ENCODE measurements around the gene TMEM209. TPM values are rescaled to one million over a fixed set of nuclear protein-coding genes. Genes with fewer than 3 reads are reported as not detected.
"Not testable (repeated sequence)": the region's sequence is repeated elsewhere in the genome, so short reads cannot be mapped to it uniquely, and the experiment has no call there.

TMEM209 gene
- total RNA-seq, 1 donor from 2014 or later, result 15.4 TPM

DNA sequence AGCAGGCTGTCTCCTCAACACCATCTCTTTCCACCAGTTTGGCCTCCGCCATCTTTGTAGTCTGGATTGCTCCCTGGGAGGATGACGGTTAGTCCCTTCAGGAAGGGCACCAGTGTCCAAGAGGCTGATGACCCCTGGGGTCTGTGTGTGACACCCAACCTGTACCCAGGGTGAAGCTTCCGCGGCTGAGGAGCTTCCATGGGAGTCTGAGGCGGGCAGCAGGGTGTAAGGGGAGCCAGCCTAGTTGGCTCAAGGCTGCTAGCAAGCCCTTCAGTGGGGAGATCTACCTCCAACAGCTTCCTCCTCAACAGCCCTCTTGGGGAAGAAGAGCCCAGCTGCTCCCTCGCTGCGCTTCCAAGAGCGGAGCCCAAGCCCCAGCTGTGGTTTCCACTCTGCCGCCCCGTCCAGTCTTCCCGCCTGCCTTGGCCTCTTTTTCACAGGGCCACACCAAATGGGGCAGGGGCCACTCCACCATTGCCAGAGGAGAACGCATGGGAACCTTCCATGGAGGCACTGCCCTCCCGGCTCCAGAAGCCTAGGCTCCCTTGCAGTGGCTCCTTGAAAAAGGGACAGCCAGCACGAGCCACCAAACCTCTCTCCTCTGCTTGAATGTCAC is 57.4 kb downstream of the TMEM209 start:
- TF ChIP-seq, protein P1, sequence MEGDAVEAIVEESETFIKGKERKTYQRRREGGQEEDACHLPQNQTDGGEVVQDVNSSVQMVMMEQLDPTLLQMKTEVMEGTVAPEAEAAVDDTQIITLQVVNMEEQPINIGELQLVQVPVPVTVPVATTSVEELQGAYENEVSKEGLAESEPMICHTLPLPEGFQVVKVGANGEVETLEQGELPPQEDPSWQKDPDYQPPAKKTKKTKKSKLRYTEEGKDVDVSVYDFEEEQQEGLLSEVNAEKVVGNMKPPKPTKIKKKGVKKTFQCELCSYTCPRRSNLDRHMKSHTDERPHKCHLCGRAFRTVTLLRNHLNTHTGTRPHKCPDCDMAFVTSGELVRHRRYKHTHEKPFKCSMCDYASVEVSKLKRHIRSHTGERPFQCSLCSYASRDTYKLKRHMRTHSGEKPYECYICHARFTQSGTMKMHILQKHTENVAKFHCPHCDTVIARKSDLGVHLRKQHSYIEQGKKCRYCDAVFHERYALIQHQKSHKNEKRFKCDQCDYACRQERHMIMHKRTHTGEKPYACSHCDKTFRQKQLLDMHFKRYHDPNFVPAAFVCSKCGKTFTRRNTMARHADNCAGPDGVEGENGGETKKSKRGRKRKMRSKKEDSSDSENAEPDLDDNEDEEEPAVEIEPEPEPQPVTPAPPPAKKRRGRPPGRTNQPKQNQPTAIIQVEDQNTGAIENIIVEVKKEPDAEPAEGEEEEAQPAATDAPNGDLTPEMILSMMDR (IDR thresholded peaks at IDR 0.05; ENCODE audit: partially characterized antibody, unreplicated experiment), result no peak
- peaks cover 9% of the 10 kb centered on the region for H3K4me1 Mint-ChIP-seq (ENCODE audit: low read depth, unreplicated experiment)
- H3K27me3 Mint-ChIP-seq (ENCODE audit: unreplicated experiment), result peaks cover 8% of the 10 kb centered on the region
- H3K9me3 Mint-ChIP-seq (ENCODE audit: unreplicated experiment), result no peaks in the 10 kb centered on the region
- H3K27ac Mint-ChIP-seq (ENCODE audit: unreplicated experiment), result peak overlapping the region; percentile 39
- no peak overlapping the region for H3K4me3 Mint-ChIP-seq (ENCODE audit: unreplicated experiment)
- no peaks in the 10 kb centered on the region for H3K36me3 Mint-ChIP-seq (ENCODE audit: unreplicated experiment)
- DNase-seq, result no peak

DNA sequence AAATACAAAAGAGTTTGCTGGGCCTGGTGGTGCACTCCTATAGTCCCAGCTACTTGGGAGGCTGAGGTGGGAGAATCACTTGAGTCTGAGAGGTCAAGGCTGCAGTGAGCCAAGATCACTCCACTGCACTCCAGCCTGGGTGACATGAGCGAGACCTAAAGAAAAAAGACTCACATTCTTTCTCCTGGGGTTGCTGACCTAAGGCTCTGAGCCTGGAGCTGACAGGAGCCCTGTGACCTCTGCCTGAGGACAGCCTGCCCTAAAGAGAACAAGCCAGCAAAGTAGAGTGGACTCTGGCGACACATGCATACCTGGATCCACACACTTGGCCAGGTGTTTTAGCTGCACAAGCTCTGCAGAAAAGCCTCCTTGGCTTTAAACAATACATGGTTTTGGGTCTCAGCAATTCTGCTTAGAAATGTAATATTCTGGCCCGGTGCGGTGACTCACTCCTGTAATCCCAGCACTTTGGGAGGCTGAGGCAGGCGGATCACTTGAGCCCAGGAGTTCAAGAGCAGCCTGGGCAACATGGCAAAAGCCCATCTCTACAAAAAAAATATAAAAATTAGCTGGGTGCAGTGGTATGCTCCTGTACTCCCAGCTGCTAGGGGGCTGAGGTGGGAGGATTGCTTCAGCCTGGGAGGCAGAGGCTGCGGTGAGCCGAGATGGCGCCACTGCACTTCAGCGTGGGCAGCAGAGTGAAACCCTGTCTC is 58.4 kb downstream of the TMEM209 start:
- TF ChIP-seq, protein P1 (IDR thresholded peaks at IDR 0.05; ENCODE audit: partially characterized antibody, unreplicated experiment), result no peak
- no peak overlapping the region for H3K4me3 Mint-ChIP-seq (ENCODE audit: unreplicated experiment)
- H3K4me1 Mint-ChIP-seq (ENCODE audit: low read depth, unreplicated experiment), result peaks cover 9% of the 10 kb centered on the region
- H3K9me3 Mint-ChIP-seq (ENCODE audit: unreplicated experiment), result no peaks in the 10 kb centered on the region
- H3K36me3 Mint-ChIP-seq (ENCODE audit: unreplicated experiment), result no peaks in the 10 kb centered on the region
- no peak overlapping the region for H3K27ac Mint-ChIP-seq (ENCODE audit: unreplicated experiment)
- H3K27me3 Mint-ChIP-seq (ENCODE audit: unreplicated experiment), result peaks cover 8% of the 10 kb centered on the region
- no peak for DNase-seq

DNA sequence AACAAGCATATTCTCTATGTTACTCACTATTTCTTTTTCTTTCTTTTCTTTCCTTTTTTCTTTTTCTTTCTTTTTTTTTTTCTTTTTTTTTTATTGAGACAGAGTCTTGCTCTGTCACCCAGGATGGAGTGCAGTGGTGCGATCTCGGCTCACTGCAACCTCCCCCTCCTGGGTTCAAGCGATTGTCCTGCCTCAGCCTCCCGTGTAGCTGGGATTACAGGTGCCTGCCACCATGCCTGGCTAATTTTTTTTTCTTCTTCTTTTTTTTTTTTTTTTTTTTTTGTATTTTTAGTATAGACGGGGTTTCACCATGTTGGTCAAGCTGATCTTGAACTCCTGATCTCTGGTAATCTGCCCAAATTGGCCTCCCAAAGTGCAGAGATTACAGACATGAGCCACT is 59.1 kb downstream of the TMEM209 start:
- not testable (repeated sequence) for H3K4me3 Mint-ChIP-seq (ENCODE audit: unreplicated experiment); H3K27me3 Mint-ChIP-seq (ENCODE audit: unreplicated experiment); H3K9me3 Mint-ChIP-seq (ENCODE audit: unreplicated experiment); H3K36me3 Mint-ChIP-seq (ENCODE audit: unreplicated experiment); H3K27ac Mint-ChIP-seq (ENCODE audit: unreplicated experiment); DNase-seq
- H3K4me1 Mint-ChIP-seq (ENCODE audit: low read depth, unreplicated experiment), result peaks cover 12% of the 10 kb centered on the region

DNA sequence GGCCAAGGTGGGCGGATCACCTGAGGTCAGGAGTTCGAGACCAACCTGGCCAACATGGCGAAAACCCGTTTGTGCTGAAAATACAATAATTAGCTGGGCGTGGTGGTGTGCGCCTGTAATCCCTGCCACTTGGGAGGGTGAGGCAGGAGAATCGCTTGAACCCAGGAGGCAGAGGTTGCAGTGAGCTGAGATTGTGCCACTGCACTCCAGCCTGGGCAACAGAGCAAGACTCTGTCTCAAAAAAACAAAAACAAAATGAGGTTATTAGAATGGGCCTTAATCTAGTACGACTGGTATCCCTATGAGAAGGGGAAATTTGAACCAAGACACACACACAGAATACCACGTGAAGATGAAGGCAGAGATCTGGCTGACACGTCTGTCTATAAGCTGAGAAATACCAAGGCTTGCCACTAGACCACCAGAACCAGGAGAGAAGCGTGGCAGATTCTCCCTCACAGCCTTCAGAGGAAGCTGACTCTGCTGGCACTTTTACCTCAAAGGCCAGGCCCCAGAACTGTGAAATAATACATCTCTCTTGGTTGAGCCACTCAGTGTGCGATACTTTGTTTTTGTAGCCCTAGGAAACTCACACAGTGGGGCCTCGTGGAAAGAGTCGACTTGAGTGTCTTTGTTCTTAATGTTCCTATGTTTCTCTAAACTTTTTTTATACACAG is 59.6 kb downstream of the TMEM209 start:
- Mint-ChIP-seq H3K4me1 (ENCODE audit: low read depth, unreplicated experiment) (peaks cover 14% of the 10 kb centered on the region), H3K27ac (ENCODE audit: unreplicated experiment) (no peak overlapping the region), H3K9me3 (ENCODE audit: unreplicated experiment) (no peaks in the 10 kb centered on the region), H3K36me3 (ENCODE audit: unreplicated experiment) (no peaks in the 10 kb centered on the region), H3K4me3 (ENCODE audit: unreplicated experiment) (no peak overlapping the region), H3K27me3 (ENCODE audit: unreplicated experiment) (peaks cover 8% of the 10 kb centered on the region)
- TF ChIP-seq, protein P1 (IDR thresholded peaks at IDR 0.05; ENCODE audit: partially characterized antibody, unreplicated experiment), result no peak
- no peak for DNase-seq

DNA sequence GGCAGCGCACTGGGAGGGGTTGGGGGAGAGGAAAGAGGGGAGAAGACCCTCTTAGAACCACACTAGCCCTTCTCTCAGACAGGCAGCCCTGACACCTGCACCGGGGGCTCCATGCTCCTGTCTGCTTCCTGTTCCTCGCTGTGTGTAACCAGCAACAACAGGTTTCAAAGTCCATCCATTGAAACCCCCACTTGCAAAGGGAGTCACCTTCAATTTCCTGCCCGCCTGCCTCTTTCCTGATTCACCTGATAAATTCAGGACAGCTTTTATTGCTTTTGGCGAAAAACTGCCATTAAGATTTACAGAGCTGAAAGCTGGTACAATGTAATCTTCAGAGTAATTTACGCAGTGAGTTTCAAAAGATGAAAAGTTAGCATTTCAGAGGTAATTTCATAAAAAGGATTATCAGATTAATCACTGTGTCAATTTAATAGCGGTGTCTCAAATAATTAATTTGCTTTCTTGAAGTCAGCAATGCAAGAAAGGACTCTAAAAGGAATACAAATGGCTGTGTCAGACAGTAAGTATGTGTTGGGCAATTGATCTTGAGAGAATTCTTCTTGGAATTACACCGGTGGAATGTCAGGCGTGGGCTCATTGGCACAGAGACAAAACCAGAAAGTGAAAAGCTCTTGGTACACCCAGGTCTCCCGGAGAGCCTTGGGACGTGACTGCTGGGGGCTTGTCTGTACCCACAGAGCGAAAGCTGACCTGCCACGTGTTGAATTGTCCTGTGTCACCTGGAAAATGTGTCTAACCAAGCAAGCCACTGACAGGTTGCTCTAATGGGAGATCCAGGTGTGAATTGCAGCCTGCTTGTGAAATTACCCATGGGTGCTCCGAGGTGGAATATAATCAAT is 60.7 kb downstream of the TMEM209 start:
- no peaks in the 10 kb centered on the region for H3K36me3 Mint-ChIP-seq (ENCODE audit: unreplicated experiment)
- H3K4me1 Mint-ChIP-seq (ENCODE audit: low read depth, unreplicated experiment), result peaks cover 18% of the 10 kb centered on the region
- no peak for DNase-seq
- no peak overlapping the region for H3K4me3 Mint-ChIP-seq (ENCODE audit: unreplicated experiment)
- no peaks in the 10 kb centered on the region for H3K9me3 Mint-ChIP-seq (ENCODE audit: unreplicated experiment)
- TF ChIP-seq, protein P1 (IDR thresholded peaks at IDR 0.05; ENCODE audit: partially characterized antibody, unreplicated experiment), result no peak
- peaks cover 8% of the 10 kb centered on the region for H3K27me3 Mint-ChIP-seq (ENCODE audit: unreplicated experiment)
- no peak overlapping the region for H3K27ac Mint-ChIP-seq (ENCODE audit: unreplicated experiment)
